Keratinocyte (primary cell): ENCODE data around the gene TTLL4.

Experiments
- EZH2 ChIP-seq: IDR thresholded peaks from one replicate; pipeline ENCODE4 v1.6.1; 2012; ENCODE audit warnings: inconsistent platforms, mild to moderate bottlenecking, low read length, moderate library complexity
- TF ChIP-seq, protein P1 (sequence below), 3 experiments: IDR thresholded peaks in 1 of 3; conservative IDR thresholded peaks in 1 of 3; optimal IDR thresholded peaks in 1 of 3; 2 replicates in 2 of 3; 3 replicates in 1 of 3; pipeline versions ENCODE3 to v1.5.1; 2011; ENCODE audit warnings: low read length in 3 of 3, mild to moderate bottlenecking in 3 of 3, moderate library complexity in 2 of 3, control low read depth in 1 of 3, inconsistent platforms in 1 of 3; ENCODE audit not compliant: insufficient read depth in 2 of 3; ENCODE audit errors: extremely low read depth in 1 of 3

DNA sequence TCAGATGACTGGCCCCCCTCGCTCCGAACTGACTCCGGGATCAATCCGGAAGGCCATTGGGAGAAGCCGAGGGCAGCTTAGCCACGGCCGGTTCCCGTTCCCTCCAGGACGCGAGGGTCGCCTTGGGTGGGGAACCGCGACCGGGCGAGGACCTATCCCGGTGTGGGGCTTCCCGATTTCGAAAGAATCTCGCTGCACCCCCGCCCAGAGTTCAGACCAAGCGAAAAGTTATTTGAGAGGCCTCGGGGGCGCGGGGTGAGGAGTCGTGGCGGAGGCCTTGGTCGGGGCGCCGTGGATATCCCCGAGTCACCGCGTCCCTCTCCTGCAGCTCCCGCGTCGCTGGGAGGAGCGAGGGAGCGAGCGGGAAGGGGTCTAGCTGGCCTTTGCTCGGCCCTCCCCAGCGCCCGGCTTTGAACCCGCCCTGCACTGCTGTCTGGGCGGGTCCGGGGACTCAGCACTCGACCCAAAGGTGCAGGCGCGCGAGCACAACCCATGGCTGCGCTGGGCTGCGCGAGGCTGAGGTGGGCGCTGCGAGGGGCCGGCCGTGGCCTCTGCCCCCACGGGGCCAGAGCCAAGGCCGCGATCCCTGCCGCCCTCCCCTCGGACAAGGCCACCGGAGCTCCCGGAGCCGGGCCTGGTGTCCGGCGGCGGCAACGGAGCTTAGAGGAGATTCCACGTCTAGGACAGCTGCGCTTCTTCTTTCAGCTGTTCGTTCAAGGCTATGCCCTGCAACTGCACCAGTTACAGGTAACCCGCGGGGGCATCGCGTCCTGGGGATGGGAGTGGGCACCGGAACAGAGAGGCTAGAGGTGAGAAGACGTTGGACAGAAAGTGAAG, 71.3 kb downstream of the TTLL4 start, which contains the start of gene CYP27A1:
- TF ChIP-seq, protein P1, sequence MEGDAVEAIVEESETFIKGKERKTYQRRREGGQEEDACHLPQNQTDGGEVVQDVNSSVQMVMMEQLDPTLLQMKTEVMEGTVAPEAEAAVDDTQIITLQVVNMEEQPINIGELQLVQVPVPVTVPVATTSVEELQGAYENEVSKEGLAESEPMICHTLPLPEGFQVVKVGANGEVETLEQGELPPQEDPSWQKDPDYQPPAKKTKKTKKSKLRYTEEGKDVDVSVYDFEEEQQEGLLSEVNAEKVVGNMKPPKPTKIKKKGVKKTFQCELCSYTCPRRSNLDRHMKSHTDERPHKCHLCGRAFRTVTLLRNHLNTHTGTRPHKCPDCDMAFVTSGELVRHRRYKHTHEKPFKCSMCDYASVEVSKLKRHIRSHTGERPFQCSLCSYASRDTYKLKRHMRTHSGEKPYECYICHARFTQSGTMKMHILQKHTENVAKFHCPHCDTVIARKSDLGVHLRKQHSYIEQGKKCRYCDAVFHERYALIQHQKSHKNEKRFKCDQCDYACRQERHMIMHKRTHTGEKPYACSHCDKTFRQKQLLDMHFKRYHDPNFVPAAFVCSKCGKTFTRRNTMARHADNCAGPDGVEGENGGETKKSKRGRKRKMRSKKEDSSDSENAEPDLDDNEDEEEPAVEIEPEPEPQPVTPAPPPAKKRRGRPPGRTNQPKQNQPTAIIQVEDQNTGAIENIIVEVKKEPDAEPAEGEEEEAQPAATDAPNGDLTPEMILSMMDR (optimal IDR thresholded peaks at IDR 0.05 in 1 of 3, IDR thresholded peaks at IDR 0.05 in 1 of 3, conservative IDR thresholded peaks at IDR 0.05 in 1 of 3; ENCODE audit: extremely low read depth in 1 of 3, insufficient read depth in 2 of 3, low read length in 3 of 3) = no peak
- peak; percentile 25 for TF ChIP-seq EZH2
